Activated CD4-positive, alpha-beta T cell treated with anti-CD3 and anti-CD28 coated beads, Interleukin-10, Interleukin-2, amounts not matched to agents 100 ng/mL and 50 ng/mL, durations not matched to agents 16 hours and 8 hours (primary cell): Measurements from ENCODE around the gene DMXL1.
A peak's percentile ranks its signal among the peaks of the same experiment; 100 is the strongest.

Experiments
- DNase-seq: peaks from one replicate; pipeline ENCODE4 v3.0.0-alpha.2; 2020

DMXL1 gene

GRCh38 chr5:119070828-119071560 lies at the start of gene DMXL1:
TSS of gene DMXL1 (plus strand) at chr5:119071087. CDS start at chr5:119071570, 483 bp downstream.
- peak; percentile 99 for DNase-seq

- DNase-seq = no peak
These were observed 49.6 kb upstream of the DMXL1 start for GRCh38 chr5:119021149-119021732.

GRCh38 chr5:119022017-119022745 lies 48.7 kb upstream of the DMXL1 start:
- DNase-seq = peak; percentile 38

GRCh38 chr5:119022773-119023172 lies 48.1 kb upstream of the DMXL1 start:
- DNase-seq = no peak

- no peak for DNase-seq
These were observed 42.3 kb upstream of the DMXL1 start for GRCh38 chr5:119028575-119028974.

- peak; percentile 73 for DNase-seq
These were observed 39.6 kb upstream of the DMXL1 start for GRCh38 chr5:119031011-119031886.

GRCh38 chr5:119031905-119032304 lies 39.0 kb upstream of the DMXL1 start:
- peak; percentile 66 for DNase-seq

- no peak for DNase-seq
These were observed 38.2 kb upstream of the DMXL1 start for GRCh38 chr5:119032656-119033055.

GRCh38 chr5:119033135-119033534 lies 37.8 kb upstream of the DMXL1 start:
- no peak for DNase-seq

- peak; percentile 69 for DNase-seq
These were observed 34.7 kb upstream of the DMXL1 start for GRCh38 chr5:119036101-119036762.

GRCh38 chr5:119037496-119038215 lies 33.2 kb upstream of the DMXL1 start:
- no peak for DNase-seq

- no peak for DNase-seq
These were observed 22.6 kb upstream of the DMXL1 start for GRCh38 chr5:119048246-119048645.

- DNase-seq = no peak
These were observed 20.9 kb upstream of the DMXL1 start for GRCh38 chr5:119049824-119050449.

GRCh38 chr5:119054101-119054500 lies 16.8 kb upstream of the DMXL1 start:
- no peak for DNase-seq

- no peak for DNase-seq
These were observed 15.6 kb upstream of the DMXL1 start for GRCh38 chr5:119055294-119055693.

GRCh38 chr5:119058979-119059529 lies 11.8 kb upstream of the DMXL1 start:
- no peak for DNase-seq

- DNase-seq = no peak
These were observed 11.1 kb upstream of the DMXL1 start for GRCh38 chr5:119059740-119060255.

- DNase-seq = peak; percentile 80
These were observed 7.1 kb upstream of the DMXL1 start for GRCh38 chr5:119063579-119064379.

- no peak for DNase-seq
These were observed 3.4 kb upstream of the DMXL1 start for GRCh38 chr5:119067450-119067849.

- DNase-seq = no peak
These were observed 384 bp upstream of the DMXL1 start for GRCh38 chr5:119070578-119070827.
